Activated T-cell treated with anti-CD3 and anti-CD28 coated beads, Interleukin-2, amount 50 U/mL, for 4 hours (primary cell): ENCODE results near the gene CTNND2. TPM values are rescaled to one million over a fixed set of nuclear protein-coding genes. Genes with fewer than 3 reads are reported as not detected.
"Not testable (repeated sequence)": the region's sequence is repeated elsewhere in the genome, so short reads cannot be mapped to it uniquely, and the experiment has no call there.

Experiments
- ATAC-seq, 2 donors: fragments of 200-7000 bp; cut with Tn5 transposase; one replicate each; pipeline ENCODE4 v1.10.0; 2021
- DNase-seq: peaks from one replicate; pipeline ENCODE4 v3.0.0-alpha.2; 2020
- H3K27me3 Mint-ChIP-seq: one replicate; pipeline ENCODE4 v1.8.0; 2021; ENCODE audit warnings: low read depth, mixed read lengths
- H3K36me3 Mint-ChIP-seq: one replicate; pipeline ENCODE4 v1.8.0; 2022; ENCODE audit warnings: mixed read lengths; ENCODE audit not compliant: insufficient read depth
- H3K4me1 Mint-ChIP-seq: one replicate; pipeline ENCODE4 v1.8.0; 2021; ENCODE audit warnings: low read depth, mixed read lengths
- H3K4me3 Mint-ChIP-seq: one replicate; pipeline ENCODE4 v1.8.0; 2021; ENCODE audit warnings: mild to moderate bottlenecking, moderate library complexity, mixed read lengths
- H3K9me3 Mint-ChIP-seq: one replicate; pipeline ENCODE4 v1.8.0; 2021; ENCODE audit warnings: mixed read lengths
- total RNA-seq, 3 donors: library from RNA; stranded (reverse); gene quantifications; one replicate each; pipeline ENCODE4 v1.2.1, GENCODE V29; 2021

Gene CTNND2
- total RNA-seq, 3 donors from 2014 or later: not detected

- H3K36me3 Mint-ChIP-seq: no peaks in the 10 kb centered on the region
- H3K4me1 Mint-ChIP-seq: no peaks in the 10 kb centered on the region
- ATAC-seq (no peak), DNase-seq (no peak)
- H3K27me3 Mint-ChIP-seq: no peaks in the 10 kb centered on the region
- peaks cover 14% of the 10 kb centered on the region for H3K9me3 Mint-ChIP-seq
- no peak overlapping the region for H3K4me3 Mint-ChIP-seq
Measured at GRCh38 chr5:11415751-11416150, 488.5 kb downstream of the CTNND2 start.

- not testable (repeated sequence) for H3K36me3 Mint-ChIP-seq, H3K4me1 Mint-ChIP-seq, H3K27me3 Mint-ChIP-seq, H3K4me3 Mint-ChIP-seq, DNase-seq, ATAC-seq
- H3K9me3 Mint-ChIP-seq: peaks cover 14% of the 10 kb centered on the region
Measured at GRCh38 chr5:11414732-11415131, 489.5 kb downstream of the CTNND2 start.

DNA sequence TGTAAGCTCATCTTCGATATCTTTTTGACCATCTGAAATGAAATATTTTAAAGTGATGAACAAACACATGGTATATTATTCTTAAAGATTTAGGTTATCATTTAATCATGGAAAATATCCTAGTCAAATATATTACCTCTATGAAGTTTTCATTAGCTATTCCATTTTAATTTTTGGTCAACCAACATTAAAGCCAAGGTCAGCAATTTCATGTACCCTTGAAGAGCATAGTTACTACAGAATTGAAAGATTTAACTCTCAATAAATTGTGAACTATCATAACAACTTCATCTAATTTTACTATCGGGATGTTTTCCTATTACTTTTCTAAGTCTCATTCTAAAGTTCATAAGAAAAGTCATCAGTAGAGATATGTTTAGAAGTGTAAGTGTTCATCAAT, 492.6 kb downstream of the CTNND2 start:
- peaks cover 10% of the 10 kb centered on the region for H3K9me3 Mint-ChIP-seq
- H3K4me3 Mint-ChIP-seq: no peak overlapping the region
- H3K4me1 Mint-ChIP-seq: no peaks in the 10 kb centered on the region
- no peak for DNase-seq
- ATAC-seq: no peak
- H3K36me3 Mint-ChIP-seq: no peaks in the 10 kb centered on the region
- no peaks in the 10 kb centered on the region for H3K27me3 Mint-ChIP-seq

DNA sequence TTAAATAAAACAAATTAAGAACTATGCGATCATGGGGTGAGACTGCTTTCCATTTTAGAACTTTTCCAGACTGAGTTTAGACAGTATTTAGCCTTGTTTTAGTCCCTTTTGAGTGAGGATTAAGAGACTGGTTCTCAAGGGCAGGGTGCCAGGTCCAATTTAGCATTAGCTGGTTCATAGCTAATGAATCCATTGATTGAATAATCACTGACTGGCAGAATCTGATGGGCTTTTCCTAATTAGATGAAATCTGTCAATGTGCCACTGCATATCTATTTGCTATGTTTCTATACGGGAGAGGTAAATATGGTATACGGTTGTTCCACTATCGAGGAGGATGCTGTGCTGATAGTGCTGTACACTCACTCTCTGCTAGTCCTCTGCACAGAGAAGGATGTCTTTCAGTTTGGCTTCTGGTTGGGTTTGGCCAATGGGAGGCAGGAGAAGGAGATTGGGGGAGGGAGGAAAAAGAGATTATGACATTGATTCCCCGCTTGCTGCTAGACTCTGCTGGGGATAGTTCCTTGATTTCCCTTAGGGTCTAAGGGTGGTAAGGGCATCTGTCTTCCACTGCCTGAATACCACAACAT, 496.6 kb downstream of the CTNND2 start:
- H3K4me3 Mint-ChIP-seq: no peak overlapping the region
- ATAC-seq: no peak
- no peaks in the 10 kb centered on the region for H3K27me3 Mint-ChIP-seq
- no peak for DNase-seq
- no peaks in the 10 kb centered on the region for H3K9me3 Mint-ChIP-seq
- H3K36me3 Mint-ChIP-seq: no peaks in the 10 kb centered on the region
- H3K4me1 Mint-ChIP-seq: no peaks in the 10 kb centered on the region

- no peak overlapping the region for H3K4me3 Mint-ChIP-seq
- no peaks in the 10 kb centered on the region for H3K9me3 Mint-ChIP-seq
- no peaks in the 10 kb centered on the region for H3K36me3 Mint-ChIP-seq
- DNase-seq: no peak
- no peaks in the 10 kb centered on the region for H3K4me1 Mint-ChIP-seq
- no peak for ATAC-seq
- peaks cover 2% of the 10 kb centered on the region for H3K27me3 Mint-ChIP-seq
Measured at GRCh38 chr5:11400316-11400715, 503.9 kb downstream of the CTNND2 start.

DNA sequence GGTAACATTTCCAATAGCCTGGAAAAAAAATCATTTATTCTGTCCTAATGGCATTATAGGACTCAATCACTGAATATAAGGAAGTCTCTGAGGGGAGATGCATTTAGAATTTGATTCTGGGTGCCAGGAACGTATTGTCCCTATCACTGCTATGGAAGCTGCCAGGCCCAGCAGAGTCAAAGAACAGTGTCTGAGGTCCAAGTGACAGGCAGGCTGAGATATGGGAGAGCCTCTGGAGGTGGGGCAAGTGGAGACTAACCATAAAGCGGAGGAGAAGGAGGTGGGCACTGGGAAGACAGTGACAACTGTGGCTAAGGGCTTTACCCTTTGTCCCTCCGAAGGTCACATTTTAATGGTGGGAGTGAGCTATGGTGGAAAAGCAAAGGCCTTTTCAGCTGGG, 505.5 kb downstream of the CTNND2 start:
- no peaks in the 10 kb centered on the region for H3K9me3 Mint-ChIP-seq
- H3K36me3 Mint-ChIP-seq: no peaks in the 10 kb centered on the region
- no peak for DNase-seq
- H3K4me3 Mint-ChIP-seq: no peak overlapping the region
- no peaks in the 10 kb centered on the region for H3K4me1 Mint-ChIP-seq
- ATAC-seq: no peak
- peaks cover 7% of the 10 kb centered on the region for H3K27me3 Mint-ChIP-seq

GRCh38 chr5:11397549-11397948, 506.7 kb downstream of the CTNND2 start:
- H3K36me3 Mint-ChIP-seq: no peaks in the 10 kb centered on the region
- no peaks in the 10 kb centered on the region for H3K9me3 Mint-ChIP-seq
- DNase-seq: no peak
- no peak for ATAC-seq
- H3K4me1 Mint-ChIP-seq: no peaks in the 10 kb centered on the region
- peaks cover 7% of the 10 kb centered on the region for H3K27me3 Mint-ChIP-seq
- no peak overlapping the region for H3K4me3 Mint-ChIP-seq

DNA sequence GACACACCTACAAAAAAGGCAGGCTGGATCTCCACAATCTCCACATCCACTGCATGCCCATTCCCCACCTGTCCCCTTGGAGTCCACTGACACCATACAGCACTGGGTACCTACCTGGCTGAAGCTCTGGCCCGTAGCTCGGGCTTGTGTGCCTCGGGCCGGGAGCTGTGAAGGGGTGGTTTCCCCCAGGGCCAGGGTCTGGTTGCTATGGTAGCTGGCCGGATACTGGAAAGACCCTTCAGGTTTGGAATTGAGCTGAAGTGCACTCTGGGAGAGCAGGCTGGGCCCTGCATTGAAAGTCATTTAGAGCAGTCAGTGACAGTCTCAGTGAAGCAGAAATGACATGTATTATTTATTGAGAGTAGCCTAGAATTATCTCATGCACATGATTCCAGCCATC, 507.3 kb downstream of the CTNND2 start:
- Mint-ChIP-seq H3K4me3 (no peak overlapping the region), H3K27me3 (peaks cover 7% of the 10 kb centered on the region), H3K4me1 (no peaks in the 10 kb centered on the region), H3K36me3 (no peaks in the 10 kb centered on the region), H3K9me3 (no peaks in the 10 kb centered on the region)
- no peak for ATAC-seq
- DNase-seq: no peak

DNA sequence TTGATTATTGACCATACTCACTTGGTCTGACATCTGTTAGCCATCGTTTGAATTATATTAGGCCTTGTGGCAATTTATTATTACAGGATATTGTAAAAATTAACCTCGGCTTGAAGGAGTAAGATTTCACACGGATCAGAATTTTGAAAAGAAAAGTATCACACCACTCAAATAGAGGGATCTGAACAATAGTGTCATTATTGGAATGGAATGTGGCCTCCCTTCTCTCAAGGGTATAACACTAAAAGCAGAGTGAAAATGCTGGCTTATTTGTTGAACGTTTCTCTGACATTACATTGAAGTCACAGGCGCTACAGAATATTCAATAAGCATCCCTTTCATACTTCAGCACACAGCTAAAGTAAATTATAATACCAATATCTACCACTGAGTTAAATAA, 509.3 kb downstream of the CTNND2 start:
- no peak for DNase-seq
- Mint-ChIP-seq H3K36me3 (no peaks in the 10 kb centered on the region), H3K27me3 (peaks cover 8% of the 10 kb centered on the region), H3K9me3 (no peaks in the 10 kb centered on the region), H3K4me1 (no peaks in the 10 kb centered on the region), H3K4me3 (no peak overlapping the region)
- ATAC-seq: no peak

- ATAC-seq (no peak), DNase-seq (no peak)
- Mint-ChIP-seq H3K36me3 (no peaks in the 10 kb centered on the region), H3K4me3 (no peak overlapping the region), H3K9me3 (no peaks in the 10 kb centered on the region), H3K4me1 (peaks cover 5% of the 10 kb centered on the region), H3K27me3 (peaks cover 20% of the 10 kb centered on the region)
Measured at GRCh38 chr5:11390291-11390767, 513.9 kb downstream of the CTNND2 start.

DNA sequence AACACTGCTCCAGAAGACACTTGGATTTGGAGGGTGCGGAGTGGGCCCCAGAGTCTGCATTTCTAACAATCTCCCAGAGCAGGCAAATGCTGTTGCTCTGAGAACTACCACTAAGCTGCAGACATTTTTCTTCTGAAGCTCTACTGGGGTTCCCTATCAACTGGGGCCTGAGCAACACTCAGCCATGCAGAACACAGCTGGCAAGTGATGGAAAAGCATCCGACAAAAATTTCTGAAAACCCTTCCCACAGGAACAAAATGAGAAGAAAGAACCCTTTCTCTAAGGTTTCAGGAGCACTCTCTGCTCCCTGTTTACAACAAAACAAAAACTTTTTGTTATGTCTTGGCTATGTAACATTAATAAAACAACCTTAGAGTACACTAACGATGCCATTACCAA, 516.9 kb downstream of the CTNND2 start:
- no peak for ATAC-seq
- H3K4me1 Mint-ChIP-seq: peaks cover 10% of the 10 kb centered on the region
- no peaks in the 10 kb centered on the region for H3K36me3 Mint-ChIP-seq
- H3K9me3 Mint-ChIP-seq: no peaks in the 10 kb centered on the region
- peaks cover 37% of the 10 kb centered on the region for H3K27me3 Mint-ChIP-seq
- no peak overlapping the region for H3K4me3 Mint-ChIP-seq
- DNase-seq: no peak

DNA sequence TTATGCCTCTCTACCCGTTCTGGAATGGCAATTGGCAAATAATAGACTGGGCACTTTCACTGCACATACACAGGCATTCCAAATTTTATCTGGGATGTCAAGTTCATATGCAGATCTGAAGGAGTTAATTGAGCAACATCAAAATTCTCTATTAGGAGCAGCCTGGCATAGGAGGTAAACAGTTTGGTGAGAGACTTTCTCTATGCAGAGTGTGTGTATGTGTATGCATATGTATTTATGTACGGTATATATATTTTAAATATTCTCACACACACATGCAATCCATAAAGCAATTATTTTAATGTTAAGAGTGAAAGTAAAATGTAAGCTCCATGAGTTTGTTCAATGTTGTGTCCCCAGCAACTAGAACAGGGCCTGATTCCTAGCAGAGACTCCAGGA, 517.8 kb downstream of the CTNND2 start:
- Mint-ChIP-seq H3K9me3 (no peaks in the 10 kb centered on the region), H3K27me3 (peaks cover 39% of the 10 kb centered on the region), H3K36me3 (no peaks in the 10 kb centered on the region), H3K4me1 (peaks cover 10% of the 10 kb centered on the region), H3K4me3 (no peak overlapping the region)
- ATAC-seq (no peak), DNase-seq (no peak)

DNA sequence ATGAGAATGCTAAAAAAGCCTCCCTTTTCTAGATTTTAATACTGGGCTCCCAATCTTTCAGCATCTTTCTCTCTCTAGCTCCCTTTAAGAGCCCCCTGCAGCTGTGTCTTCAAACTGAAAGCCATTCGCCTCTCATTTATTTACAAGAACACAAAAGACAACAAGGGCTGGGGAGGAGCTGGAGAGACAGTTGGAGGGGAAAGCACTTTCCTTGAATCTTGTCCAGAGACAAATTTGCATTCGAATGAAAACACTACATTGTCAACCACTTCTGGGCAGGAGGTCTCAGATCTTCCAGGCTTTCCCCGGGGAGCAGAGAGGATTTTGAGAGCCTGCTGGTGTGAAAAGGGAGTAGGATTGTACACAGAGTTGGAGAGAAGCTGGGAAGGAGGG, 518.3 kb downstream of the CTNND2 start:
- ATAC-seq (no peak), DNase-seq (no peak)
- H3K9me3 Mint-ChIP-seq: no peaks in the 10 kb centered on the region
- peaks cover 42% of the 10 kb centered on the region for H3K27me3 Mint-ChIP-seq
- no peak overlapping the region for H3K4me3 Mint-ChIP-seq
- no peaks in the 10 kb centered on the region for H3K36me3 Mint-ChIP-seq
- H3K4me1 Mint-ChIP-seq: peaks cover 10% of the 10 kb centered on the region

GRCh38 chr5:11385251-11385900, 518.9 kb downstream of the CTNND2 start:
- DNase-seq: no peak
- Mint-ChIP-seq H3K9me3 (no peaks in the 10 kb centered on the region), H3K27me3 (peaks cover 42% of the 10 kb centered on the region), H3K36me3 (no peaks in the 10 kb centered on the region), H3K4me1 (peaks cover 10% of the 10 kb centered on the region), H3K4me3 (no peak overlapping the region)
- peak; percentile 14 to 50 for ATAC-seq

- Mint-ChIP-seq H3K4me1 (peaks cover 10% of the 10 kb centered on the region), H3K27me3 (peaks cover 38% of the 10 kb centered on the region), H3K4me3 (no peak overlapping the region), H3K9me3 (no peaks in the 10 kb centered on the region), H3K36me3 (no peaks in the 10 kb centered on the region)
- ATAC-seq (peak; percentile 25 to 54), DNase-seq (no peak)
Measured at GRCh38 chr5:11384441-11385250, 519.6 kb downstream of the CTNND2 start.
